ENCODE results near the gene SFTPB.
"Not testable (repeated sequence)": the region's sequence is repeated elsewhere in the genome, so short reads cannot be mapped to it uniquely, and the experiment has no call there.

The SFTPB gene

DNA sequence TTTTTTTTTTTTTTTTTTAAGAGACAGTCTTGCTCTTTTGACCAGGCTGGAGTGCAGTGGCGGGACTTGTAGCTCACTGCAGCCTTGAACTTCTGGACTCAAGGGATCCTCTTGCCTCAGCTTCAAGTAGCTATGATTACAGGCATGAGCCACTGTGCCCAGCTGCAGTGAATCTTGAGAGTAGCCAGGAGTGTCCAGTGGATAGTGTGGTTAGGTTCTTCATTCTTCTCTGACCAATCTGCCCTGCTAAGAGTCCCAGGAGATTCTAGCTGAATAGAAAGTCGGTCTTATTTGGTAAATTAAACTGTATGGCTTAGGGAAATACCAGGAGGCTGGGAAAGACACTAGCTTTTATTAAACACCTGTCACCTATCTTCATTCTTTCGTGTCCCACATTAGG, 36.7 kb downstream of the SFTPB start:
- Histone ChIP-seq H3K4me1 (no peaks in the 10 kb centered on the region), H3K4me2 (ENCODE audit: low read length) (no peak overlapping the region), H3K27ac (no peak overlapping the region), H3K4me3 (ENCODE audit: low read depth, low read length) (no peak overlapping the region), H2AFZ (no peak overlapping the region), H3K9ac (no peak overlapping the region), H3K79me2 (peaks cover 7% of the 10 kb centered on the region), H3K9me3 (ENCODE audit: control insufficient read depth, low read length) (no peaks in the 10 kb centered on the region), H3K36me3 (ENCODE audit: control insufficient read depth, insufficient read depth, low read length) (no peaks in the 10 kb centered on the region), H3K27me3 (ENCODE audit: control insufficient read depth, insufficient read depth, low read length) (no peaks in the 10 kb centered on the region)
- TF ChIP-seq, protein P1, sequence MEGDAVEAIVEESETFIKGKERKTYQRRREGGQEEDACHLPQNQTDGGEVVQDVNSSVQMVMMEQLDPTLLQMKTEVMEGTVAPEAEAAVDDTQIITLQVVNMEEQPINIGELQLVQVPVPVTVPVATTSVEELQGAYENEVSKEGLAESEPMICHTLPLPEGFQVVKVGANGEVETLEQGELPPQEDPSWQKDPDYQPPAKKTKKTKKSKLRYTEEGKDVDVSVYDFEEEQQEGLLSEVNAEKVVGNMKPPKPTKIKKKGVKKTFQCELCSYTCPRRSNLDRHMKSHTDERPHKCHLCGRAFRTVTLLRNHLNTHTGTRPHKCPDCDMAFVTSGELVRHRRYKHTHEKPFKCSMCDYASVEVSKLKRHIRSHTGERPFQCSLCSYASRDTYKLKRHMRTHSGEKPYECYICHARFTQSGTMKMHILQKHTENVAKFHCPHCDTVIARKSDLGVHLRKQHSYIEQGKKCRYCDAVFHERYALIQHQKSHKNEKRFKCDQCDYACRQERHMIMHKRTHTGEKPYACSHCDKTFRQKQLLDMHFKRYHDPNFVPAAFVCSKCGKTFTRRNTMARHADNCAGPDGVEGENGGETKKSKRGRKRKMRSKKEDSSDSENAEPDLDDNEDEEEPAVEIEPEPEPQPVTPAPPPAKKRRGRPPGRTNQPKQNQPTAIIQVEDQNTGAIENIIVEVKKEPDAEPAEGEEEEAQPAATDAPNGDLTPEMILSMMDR (IDR thresholded peaks at IDR 0.05), result no peak

DNA sequence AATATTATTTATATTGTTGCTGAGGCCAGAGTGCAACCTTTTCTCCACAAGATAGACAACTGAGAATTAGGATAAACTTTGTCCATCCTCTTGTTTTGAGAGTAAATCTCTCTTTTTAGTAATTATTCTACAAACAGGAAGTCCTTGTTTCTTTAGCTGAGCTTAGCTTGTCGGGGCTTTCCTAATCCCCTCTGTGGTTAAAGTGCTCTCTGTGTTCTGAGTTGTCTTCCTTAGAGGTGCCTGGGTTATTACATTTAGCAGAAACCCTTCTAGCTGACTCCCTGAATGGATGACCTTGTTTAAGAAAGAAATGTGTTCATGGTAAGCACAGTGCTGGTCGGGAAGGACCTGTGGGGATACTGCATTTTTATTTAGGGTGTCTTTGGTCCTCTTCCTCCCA, 39.3 kb downstream of the SFTPB start:
- Histone ChIP-seq H3K9me3 (ENCODE audit: control insufficient read depth, low read length) (no peaks in the 10 kb centered on the region), H3K27ac (no peak overlapping the region), H3K4me3 (ENCODE audit: low read depth, low read length) (no peak overlapping the region), H3K9ac (no peak overlapping the region), H3K79me2 (peaks cover 9% of the 10 kb centered on the region), H3K4me2 (ENCODE audit: low read length) (no peak overlapping the region), H3K36me3 (ENCODE audit: control insufficient read depth, insufficient read depth, low read length) (no peaks in the 10 kb centered on the region), H2AFZ (no peak overlapping the region), H3K27me3 (ENCODE audit: control insufficient read depth, insufficient read depth, low read length) (no peaks in the 10 kb centered on the region), H3K4me1 (no peaks in the 10 kb centered on the region)
- TF ChIP-seq, protein P1 (IDR thresholded peaks at IDR 0.05), result no peak

DNA sequence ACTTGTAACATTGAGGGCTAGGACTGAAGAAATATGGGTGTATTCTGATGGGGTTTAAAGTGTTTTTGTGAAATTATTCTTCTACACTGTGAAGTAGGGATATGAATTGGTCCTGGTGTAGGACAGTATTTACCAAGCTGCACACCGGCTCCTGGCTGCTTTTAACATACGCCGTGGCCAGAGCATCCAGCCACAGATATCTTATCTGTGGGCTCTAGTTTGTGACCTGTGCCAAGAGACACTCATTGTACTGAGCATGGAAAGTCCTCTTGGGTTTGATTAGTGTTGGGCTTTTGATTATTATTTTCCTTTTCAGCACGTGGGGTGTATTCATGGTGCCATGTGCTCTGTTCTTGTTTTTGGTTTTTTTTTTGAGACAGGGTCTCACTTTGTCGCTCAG, 44.0 kb downstream of the SFTPB start:
- Histone ChIP-seq H3K79me2 (peaks cover 3% of the 10 kb centered on the region), H3K4me1 (no peaks in the 10 kb centered on the region), H3K27me3 (ENCODE audit: control insufficient read depth, insufficient read depth, low read length) (no peaks in the 10 kb centered on the region), H2AFZ (no peak overlapping the region), H3K27ac (no peak overlapping the region), H3K4me3 (ENCODE audit: low read depth, low read length) (no peak overlapping the region), H3K9ac (no peak overlapping the region), H3K4me2 (ENCODE audit: low read length) (no peak overlapping the region), H3K9me3 (ENCODE audit: control insufficient read depth, low read length) (no peaks in the 10 kb centered on the region), H3K36me3 (ENCODE audit: control insufficient read depth, insufficient read depth, low read length) (no peaks in the 10 kb centered on the region)
- TF ChIP-seq, protein P1 (IDR thresholded peaks at IDR 0.05), result no peak

DNA sequence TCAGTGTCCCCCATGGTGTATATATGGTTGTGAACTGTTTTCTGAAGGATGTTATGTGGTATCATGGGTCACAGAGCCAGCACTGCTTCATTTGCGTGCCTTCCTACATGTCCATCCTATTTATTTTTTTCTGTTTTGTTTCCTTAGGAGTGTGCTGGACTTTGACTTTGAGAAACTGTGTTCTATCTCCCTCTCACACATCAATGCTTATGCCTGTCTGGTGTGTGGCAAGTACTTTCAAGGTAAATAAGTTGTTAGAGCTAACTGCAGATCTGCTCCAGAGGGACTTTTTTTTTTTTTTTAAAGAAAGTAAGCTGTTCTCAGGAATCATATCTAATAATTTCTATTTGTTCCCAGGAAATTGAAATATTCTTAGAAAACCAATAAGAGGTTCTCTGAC, 46.7 kb downstream of the SFTPB start:
- Histone ChIP-seq H3K27me3 (ENCODE audit: control insufficient read depth, insufficient read depth, low read length) (no peaks in the 10 kb centered on the region), H3K9me3 (ENCODE audit: control insufficient read depth, low read length) (no peaks in the 10 kb centered on the region), H3K4me1 (no peaks in the 10 kb centered on the region), H3K4me2 (ENCODE audit: low read length) (no peak overlapping the region), H3K79me2 (peaks cover 3% of the 10 kb centered on the region), H3K9ac (no peak overlapping the region), H3K27ac (no peak overlapping the region), H3K36me3 (ENCODE audit: control insufficient read depth, insufficient read depth, low read length) (no peaks in the 10 kb centered on the region), H3K4me3 (ENCODE audit: low read depth, low read length) (no peak overlapping the region), H2AFZ (no peak overlapping the region)
- TF ChIP-seq, protein P1 (IDR thresholded peaks at IDR 0.05), result no peak

DNA sequence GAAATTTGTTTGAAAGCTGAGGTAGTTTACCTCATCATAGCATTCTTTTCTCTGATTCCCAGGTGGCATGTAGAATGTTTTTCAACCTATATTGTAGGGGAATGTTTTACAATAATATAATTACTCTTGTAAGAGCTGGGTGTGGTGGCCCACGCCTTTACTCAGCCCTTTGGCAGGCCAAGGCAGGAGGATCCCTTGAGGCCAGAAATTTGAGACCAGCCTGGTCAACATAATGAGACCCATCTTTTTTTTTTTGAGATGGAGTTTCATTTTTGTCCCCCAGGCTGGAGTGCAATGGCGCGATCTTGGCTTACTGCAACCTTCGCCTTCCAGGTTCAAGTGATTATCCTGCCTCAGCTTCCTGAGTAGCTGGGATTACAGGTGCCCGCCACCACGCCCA, 48.4 kb downstream of the SFTPB start:
- TF ChIP-seq, protein P1 (IDR thresholded peaks at IDR 0.05), result no peak
- H3K36me3 ChIP-seq (ENCODE audit: control insufficient read depth, insufficient read depth, low read length), result no peaks in the 10 kb centered on the region
- H3K4me2 ChIP-seq (ENCODE audit: low read length), result no peak overlapping the region
- no peaks in the 10 kb centered on the region for H3K27me3 ChIP-seq (ENCODE audit: control insufficient read depth, insufficient read depth, low read length)
- H3K27ac ChIP-seq, result no peak overlapping the region
- H3K4me1 ChIP-seq, result peaks cover 4% of the 10 kb centered on the region
- H2AFZ ChIP-seq, result no peak overlapping the region
- peaks cover 8% of the 10 kb centered on the region for H3K79me2 ChIP-seq
- no peak overlapping the region for H3K4me3 ChIP-seq (ENCODE audit: low read depth, low read length)
- no peak overlapping the region for H3K9ac ChIP-seq
- H3K9me3 ChIP-seq (ENCODE audit: control insufficient read depth, low read length), result no peaks in the 10 kb centered on the region

DNA sequence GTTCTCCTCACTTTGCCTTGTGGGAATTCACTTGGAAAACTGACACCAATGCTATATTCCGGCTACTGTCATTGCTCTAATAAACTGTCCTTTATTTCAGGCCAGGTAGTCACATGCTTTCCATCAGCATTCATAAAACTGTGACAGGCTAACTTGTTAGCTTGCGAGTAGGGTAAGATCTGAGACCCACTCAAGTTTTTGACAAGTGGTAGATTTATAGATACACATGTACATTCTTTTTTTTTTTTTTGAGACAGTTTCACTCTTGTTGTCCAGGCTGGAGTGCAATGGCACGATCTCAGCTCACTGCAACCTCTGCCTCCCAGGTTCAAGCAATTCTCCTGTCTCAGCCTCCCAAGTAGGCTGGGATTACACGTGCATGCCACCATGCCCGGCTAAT, 50.3 kb downstream of the SFTPB start:
- not testable (repeated sequence) for H3K4me2 ChIP-seq (ENCODE audit: low read length); H2AFZ ChIP-seq; H3K4me1 ChIP-seq; H3K9me3 ChIP-seq (ENCODE audit: control insufficient read depth, low read length); H3K9ac ChIP-seq; H3K79me2 ChIP-seq; H3K36me3 ChIP-seq (ENCODE audit: control insufficient read depth, insufficient read depth, low read length); H3K27me3 ChIP-seq (ENCODE audit: control insufficient read depth, insufficient read depth, low read length); H3K4me3 ChIP-seq (ENCODE audit: low read depth, low read length); H3K27ac ChIP-seq

Data from parathyroid adenoma (tissue), 2 donors.